ENCODE data around the gene DDX39A.

Gene DDX39A

GRCh38 chr19:14433554-14434501, 14.7 kb upstream of the DDX39A start:
- no peak for DNase-seq

DNA sequence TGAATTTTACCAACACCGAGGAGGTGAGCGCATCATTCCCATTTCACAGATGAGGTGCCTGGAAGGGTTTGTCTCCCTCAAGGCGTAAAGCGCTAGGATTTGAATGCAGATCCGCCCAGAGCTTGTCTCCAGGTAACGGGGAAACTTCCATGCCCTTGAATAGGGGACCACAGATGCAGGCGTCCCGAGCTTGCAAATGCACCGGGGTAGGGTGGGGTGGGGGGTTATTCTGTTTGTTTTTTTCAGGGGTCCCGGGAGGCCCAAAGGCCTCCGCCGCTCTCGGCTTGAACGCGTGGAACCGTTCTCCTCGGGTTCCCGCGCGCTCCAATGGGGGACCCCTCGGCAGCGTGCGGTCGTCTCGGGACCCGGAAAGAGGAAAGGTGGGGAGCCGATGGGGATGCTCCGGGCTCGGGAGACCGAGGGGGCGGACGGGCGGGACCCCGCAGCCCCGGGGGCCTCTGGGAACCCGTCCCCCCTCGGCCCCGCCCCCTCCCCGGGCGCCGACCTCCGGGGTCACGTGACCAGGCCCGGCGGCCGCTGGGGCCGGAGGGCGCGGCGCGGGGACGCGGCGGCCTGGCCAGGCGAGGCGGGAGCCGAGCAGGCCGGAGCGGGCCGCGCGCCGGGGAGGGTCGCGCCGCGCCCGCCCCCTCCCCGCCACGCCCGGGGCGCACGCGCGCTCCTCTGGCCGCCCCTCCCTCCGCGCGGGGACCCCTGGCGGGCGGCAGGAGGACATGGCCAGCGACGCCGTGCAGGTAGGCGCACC, 13.8 kb upstream of the DDX39A start, which contains the start of gene PKN1:
Gene PKN1 (plus strand): TSS at position 516 of the 763 bp plus-strand sequence. CDS start 216 bp downstream, at position 732.
- DNase-seq = peak; percentile 47

GRCh38 chr19:14430712-14431111, 11.6 kb upstream of the DDX39A start:
- no peak for DNase-seq

- no peak for DNase-seq
These were observed 9.8 kb upstream of the DDX39A start for GRCh38 chr19:14428882-14429416.

- DNase-seq = no peak
These were observed 8.3 kb upstream of the DDX39A start for GRCh38 chr19:14427461-14427860.

DNA sequence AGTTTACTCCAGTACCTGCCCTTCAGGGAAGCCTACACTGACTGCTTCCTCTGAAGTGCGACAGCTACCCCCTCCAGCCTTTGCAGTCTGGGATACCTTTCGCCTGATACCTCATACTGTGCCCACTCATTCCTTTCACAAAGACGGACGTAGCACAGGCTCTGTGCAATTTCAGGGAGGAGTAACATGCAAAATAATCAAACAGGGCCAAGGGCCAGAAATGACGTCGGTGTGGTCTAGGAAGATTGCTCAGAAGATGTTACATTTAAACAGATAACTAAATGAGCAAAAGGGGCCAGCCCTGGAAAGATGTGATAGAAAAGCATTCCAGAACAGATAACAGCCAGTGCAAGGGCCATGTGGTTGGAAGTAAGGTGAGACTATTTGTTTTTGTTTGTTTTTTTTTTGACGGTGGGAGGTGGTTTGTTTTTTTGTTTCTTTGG, 6.6 kb upstream of the DDX39A start:
- DNase-seq = peak; percentile 41

DNA sequence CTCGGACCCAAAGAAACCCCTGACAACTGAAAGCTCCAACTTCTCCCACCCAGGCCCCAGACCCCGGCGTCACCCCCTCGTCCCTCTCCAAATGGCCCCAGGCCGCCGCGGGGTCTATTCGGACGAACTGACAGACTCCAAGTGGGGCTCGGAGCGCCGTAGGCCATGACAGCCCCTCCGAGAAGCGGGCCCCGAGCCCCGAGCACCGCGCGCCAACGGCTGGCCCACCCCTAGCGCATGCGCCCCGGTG, 360 bp downstream of the DDX39A start:
- DNase-seq = no peak

GRCh38 chr19:14416817-14417231, 2.3 kb downstream of the DDX39A start:
- no peak for DNase-seq

GRCh38 chr19:14414926-14415690, 4.0 kb downstream of the DDX39A start:
- no peak for DNase-seq

- DNase-seq = peak; percentile 59
These were observed 5.4 kb downstream of the DDX39A start for GRCh38 chr19:14413693-14414181.

GRCh38 chr19:14412996-14413692, 6.0 kb downstream of the DDX39A start:
- DNase-seq = no peak

GRCh38 chr19:14412324-14412995, 6.7 kb downstream of the DDX39A start:
- DNase-seq = no peak

GRCh38 chr19:14411938-14412245, 7.2 kb downstream of the DDX39A start:
- no peak for DNase-seq

GRCh38 chr19:14411161-14411937, 7.8 kb downstream of the DDX39A start:
- DNase-seq = no peak

- DNase-seq = no peak
These were observed 8.8 kb downstream of the DDX39A start for GRCh38 chr19:14410091-14411051.

DNA sequence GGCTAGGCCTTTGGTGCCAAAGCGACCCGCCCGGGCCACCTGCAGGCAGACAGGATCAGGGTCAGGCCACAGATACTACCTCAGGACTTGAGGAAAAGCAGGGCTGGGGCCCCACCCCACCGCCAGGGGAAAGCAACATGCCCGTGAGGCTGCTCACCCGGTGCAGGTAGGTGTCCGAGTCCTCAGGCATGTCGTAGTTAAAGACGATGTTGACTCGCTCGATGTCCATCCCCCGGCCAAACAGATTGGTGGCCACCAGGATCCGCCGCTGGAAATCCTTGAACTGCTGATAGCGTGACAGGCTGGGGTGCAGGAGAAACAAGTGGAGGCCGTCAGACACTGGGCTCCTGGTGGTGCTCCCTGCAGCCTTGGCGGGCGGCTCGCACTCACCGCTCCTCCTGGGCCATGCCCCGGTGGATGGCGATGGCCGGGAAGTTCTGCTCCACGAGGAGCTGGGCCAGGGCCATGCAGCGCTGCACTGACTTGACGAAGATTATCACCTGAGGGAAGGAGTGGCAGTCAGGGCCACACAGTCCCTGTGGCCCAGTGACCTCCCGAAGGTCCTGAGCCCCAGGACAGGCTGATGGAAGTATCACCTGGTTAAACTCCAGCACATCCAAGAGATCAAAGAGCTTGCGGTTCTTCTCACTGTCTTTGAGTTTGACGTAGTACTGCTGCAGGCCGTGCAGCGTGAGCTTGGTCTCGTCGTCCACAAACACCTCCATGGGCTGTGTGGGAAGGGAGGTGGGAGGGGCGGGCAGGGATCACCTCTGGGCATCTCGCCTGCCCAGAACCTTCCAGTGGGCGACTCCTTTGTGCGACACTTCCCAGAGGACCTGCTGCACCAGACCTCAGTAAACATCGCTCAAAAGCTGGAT, 9.8 kb downstream of the DDX39A start:
- DNase-seq = no peak

DNA sequence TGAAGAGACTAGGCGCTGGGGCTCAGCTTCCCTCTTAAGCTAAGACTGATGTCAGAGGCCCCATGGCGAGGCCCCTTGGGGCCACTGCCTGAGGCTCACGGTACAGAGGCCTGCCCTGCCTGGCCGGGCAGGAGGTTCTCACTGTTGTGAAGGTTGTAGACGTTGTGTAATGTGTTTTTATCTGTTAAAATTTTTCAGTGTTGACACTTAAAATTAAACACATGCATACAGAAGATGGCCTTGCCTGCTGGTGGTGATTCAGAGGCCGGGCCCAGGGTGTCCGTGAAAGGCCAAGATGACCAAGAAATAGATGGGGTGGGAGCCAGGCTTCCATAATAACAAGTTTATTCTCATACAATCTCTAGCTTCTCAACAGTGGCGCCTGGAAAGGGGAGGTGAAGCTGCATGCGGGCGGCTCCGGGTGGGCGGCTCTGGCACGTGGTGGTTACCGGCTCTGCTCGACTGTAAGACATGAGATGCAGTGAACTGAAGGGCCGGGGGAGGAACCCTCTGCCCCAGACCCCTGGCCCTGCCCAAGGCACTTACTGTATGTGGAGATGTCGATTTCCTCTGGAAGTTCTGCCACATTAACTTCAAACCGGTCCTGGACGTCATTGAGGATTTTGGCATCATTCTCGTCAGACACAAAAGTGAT, 10.5 kb downstream of the DDX39A start:
- no peak for DNase-seq

Data from fibroblast of skin of right biceps (primary cell).